Activated CD8-positive, alpha-beta T cell treated with anti-CD3 and anti-CD28 coated beads for 36 hours (primary cell): ENCODE results near the gene RETREG1. TPM values are rescaled to one million over a fixed set of nuclear protein-coding genes. Genes with fewer than 3 reads are reported as not detected.

Experiments
- ATAC-seq: fragments of 200-7000 bp; cut with Tn5 transposase; one replicate; pipeline ENCODE4 v1.10.0; 2021; ENCODE audit warnings: mild to moderate bottlenecking, moderate library complexity
- CTCF ChIA-PET: fragments of 350-600 bp; sonication (Branson Sonifier 250); formaldehyde crosslinking; loops from one replicate; lab custom pipeline; 2021; ENCODE audit warnings: antibody characterized with exemption; lab: Charles Lee
- POLR2A ChIA-PET: fragments of 350-600 bp; sonication (Branson Sonifier 250); formaldehyde crosslinking; loops from one replicate; lab custom pipeline; 2021; ENCODE audit warnings: antibody characterized with exemption; lab: Charles Lee
- DNase-seq: peaks from one replicate; pipeline ENCODE4 v3.0.0-alpha.2; 2020
- H3K27ac Mint-ChIP-seq: one replicate; pipeline ENCODE4 v1.8.0; 2021; ENCODE audit warnings: mild to moderate bottlenecking, mixed read lengths
- H3K27me3 Mint-ChIP-seq: one replicate; pipeline ENCODE4 v1.8.0; 2021; ENCODE audit warnings: mixed read lengths
- H3K36me3 Mint-ChIP-seq: one replicate; pipeline ENCODE4 v1.8.0; 2021; ENCODE audit warnings: low read depth, mixed read lengths
- H3K4me1 Mint-ChIP-seq: one replicate; pipeline ENCODE4 v1.8.0; 2021; ENCODE audit warnings: low read depth, mixed read lengths
- H3K4me3 Mint-ChIP-seq: one replicate; pipeline ENCODE4 v1.8.0; 2021; ENCODE audit warnings: mild to moderate bottlenecking, moderate library complexity, mixed read lengths
- H3K9me3 Mint-ChIP-seq: one replicate; pipeline ENCODE4 v1.8.0; 2021; ENCODE audit warnings: mixed read lengths
- intact Hi-C: fragments of 100-400 bp; cut with micrococcal nuclease; formaldehyde crosslinking; loops from one replicate; pipeline ENCODE4 v1.10.0; 2022
- total RNA-seq, 2 experiments: library from RNA; stranded (reverse); gene quantifications; one replicate each; pipeline ENCODE4 v1.2.3, GENCODE V29; 2021
- TF ChIP-seq, protein P1 (sequence below): fragments of 200-600 bp; IDR thresholded peaks from one replicate; pipeline ENCODE4 v1.8.0; 2022; ENCODE audit warnings: antibody characterized with exemption, mild to moderate bottlenecking

The RETREG1 gene
- total RNA-seq, 2 experiments from 2014 or later: 31.7 to 31.9 TPM

DNA sequence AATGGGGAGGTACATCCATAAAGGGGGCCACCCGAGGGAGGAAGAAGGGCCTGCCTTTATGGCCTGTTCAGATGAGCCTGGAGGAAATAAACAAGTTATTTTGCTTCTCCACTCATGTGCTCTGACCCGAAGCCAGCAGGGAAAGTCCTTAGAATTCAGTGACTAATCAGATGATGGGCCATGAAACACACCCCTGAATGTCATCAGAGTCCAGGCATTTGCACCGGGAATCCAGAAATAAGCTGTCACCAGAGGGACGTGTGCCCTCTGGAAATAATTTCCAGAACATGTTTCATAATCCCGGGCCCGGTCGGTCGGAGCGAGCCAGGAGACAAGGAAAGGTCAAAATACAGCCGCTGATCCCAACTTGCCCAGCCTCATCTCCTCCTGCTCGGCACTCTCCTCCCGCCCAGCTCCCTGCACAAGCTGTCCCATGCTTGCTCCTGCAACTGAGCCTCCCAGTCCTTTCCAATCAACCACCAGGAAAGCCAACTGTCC lies 77.6 kb downstream of the RETREG1 start:
- ATAC-seq (no peak), DNase-seq (no peak)
- Mint-ChIP-seq H3K27me3 (no peaks in the 10 kb centered on the region), H3K36me3 (peaks cover 9% of the 10 kb centered on the region), H3K9me3 (no peaks in the 10 kb centered on the region), H3K27ac (no peak overlapping the region), H3K4me3 (no peak overlapping the region), H3K4me1 (peaks cover 53% of the 10 kb centered on the region)
- intact Hi-C loops: no loop called here
- POLR2A ChIA-PET: no interaction called here
- TF ChIP-seq, protein P1, sequence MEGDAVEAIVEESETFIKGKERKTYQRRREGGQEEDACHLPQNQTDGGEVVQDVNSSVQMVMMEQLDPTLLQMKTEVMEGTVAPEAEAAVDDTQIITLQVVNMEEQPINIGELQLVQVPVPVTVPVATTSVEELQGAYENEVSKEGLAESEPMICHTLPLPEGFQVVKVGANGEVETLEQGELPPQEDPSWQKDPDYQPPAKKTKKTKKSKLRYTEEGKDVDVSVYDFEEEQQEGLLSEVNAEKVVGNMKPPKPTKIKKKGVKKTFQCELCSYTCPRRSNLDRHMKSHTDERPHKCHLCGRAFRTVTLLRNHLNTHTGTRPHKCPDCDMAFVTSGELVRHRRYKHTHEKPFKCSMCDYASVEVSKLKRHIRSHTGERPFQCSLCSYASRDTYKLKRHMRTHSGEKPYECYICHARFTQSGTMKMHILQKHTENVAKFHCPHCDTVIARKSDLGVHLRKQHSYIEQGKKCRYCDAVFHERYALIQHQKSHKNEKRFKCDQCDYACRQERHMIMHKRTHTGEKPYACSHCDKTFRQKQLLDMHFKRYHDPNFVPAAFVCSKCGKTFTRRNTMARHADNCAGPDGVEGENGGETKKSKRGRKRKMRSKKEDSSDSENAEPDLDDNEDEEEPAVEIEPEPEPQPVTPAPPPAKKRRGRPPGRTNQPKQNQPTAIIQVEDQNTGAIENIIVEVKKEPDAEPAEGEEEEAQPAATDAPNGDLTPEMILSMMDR: no peak
- CTCF ChIA-PET: interaction anchor here (0.6 to 3.5 kb wide), 2 partner anchors 11 to 254 kb away, joined by 3 to 22 read pairs; no protein-coding TSS in a partner anchor

DNA sequence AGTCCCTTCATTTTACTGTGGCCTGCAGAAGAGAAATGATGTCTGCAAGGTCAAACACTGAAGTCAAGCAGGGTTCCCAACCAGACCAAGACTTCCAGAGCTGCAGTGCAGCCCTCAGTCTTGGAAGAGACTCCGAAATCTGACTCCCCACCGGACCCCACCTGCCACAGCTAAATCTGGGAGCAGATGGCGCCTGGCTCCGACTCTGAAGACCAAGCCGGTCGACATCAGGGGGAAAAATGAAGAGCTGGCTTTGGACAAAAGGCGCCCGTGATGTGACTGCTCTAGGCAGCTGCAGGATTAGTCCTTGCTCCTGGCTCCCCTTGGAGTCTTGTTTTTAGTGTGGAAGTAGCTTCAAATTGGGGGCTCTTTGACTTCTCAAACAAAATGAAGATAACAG lies 78.8 kb downstream of the RETREG1 start:
- TF ChIP-seq, protein P1: no peak
- no peaks in the 10 kb centered on the region for H3K9me3 Mint-ChIP-seq
- DNase-seq (no peak), ATAC-seq (no peak)
- ChIA-PET CTCF (interaction anchor here (3.5 kb wide), 1 partner anchor 13 kb away, joined by 22 read pairs; no protein-coding TSS in a partner anchor), POLR2A (no interaction called here)
- intact Hi-C loops: no loop called here
- peaks cover 10% of the 10 kb centered on the region for H3K36me3 Mint-ChIP-seq
- no peaks in the 10 kb centered on the region for H3K27me3 Mint-ChIP-seq
- no peak overlapping the region for H3K27ac Mint-ChIP-seq
- H3K4me3 Mint-ChIP-seq: no peak overlapping the region
- peaks cover 56% of the 10 kb centered on the region for H3K4me1 Mint-ChIP-seq

DNA sequence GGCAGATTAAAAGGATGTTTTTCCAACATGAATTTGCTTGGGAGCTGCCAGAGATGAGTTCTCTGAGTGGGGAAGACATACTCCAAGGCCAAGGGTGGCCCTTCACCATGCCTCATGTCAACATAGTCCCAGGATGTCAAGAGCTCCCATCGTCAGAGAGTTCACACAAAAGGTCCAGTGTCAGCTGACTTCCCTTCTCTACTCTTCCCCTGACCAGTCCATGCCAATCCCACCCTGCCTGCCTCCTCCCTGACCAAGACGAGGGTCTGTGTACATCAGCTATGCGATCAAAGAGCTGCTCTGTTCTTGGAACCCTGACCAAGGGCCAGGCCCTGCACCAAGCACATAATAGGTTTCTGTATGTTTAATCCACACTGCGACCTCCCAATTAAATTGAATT lies 80.0 kb downstream of the RETREG1 start:
- ChIA-PET POLR2A (no interaction called here), CTCF (interaction anchor here (0.9 to 1.4 kb wide), 6 partner anchors 11 to 81 kb away, joined by 3 to 5 read pairs (median 3); no protein-coding TSS in a partner anchor)
- peaks cover 8% of the 10 kb centered on the region for H3K36me3 Mint-ChIP-seq
- peaks cover 45% of the 10 kb centered on the region for H3K4me1 Mint-ChIP-seq
- no peaks in the 10 kb centered on the region for H3K9me3 Mint-ChIP-seq
- intact Hi-C loops: no loop called here
- DNase-seq (no peak), ATAC-seq (no peak)
- TF ChIP-seq, protein P1: no peak
- no peaks in the 10 kb centered on the region for H3K27me3 Mint-ChIP-seq
- no peak overlapping the region for H3K4me3 Mint-ChIP-seq
- H3K27ac Mint-ChIP-seq: no peak overlapping the region

DNA sequence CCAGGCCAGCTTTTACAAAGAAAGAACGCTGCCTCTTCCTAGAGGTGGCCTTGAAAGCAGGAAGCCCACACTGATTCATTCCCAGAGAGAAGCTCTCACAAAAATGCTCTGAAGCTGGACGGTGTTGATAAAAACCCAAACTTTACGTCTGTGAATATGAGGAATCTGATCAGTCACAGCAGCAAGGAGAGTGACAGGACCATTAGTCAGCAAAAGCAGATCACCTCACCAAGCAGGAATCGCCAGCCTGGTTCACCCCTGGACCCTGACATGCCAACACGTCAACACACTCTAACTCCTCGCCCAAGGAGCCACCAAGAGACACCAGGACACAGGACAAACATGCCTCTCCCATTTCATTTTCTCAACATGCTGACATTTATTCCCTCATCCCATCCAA lies 80.6 kb downstream of the RETREG1 start:
- CTCF ChIA-PET: interaction anchor here (0.9 to 1.4 kb wide), 6 partner anchors 11 to 80 kb away, joined by 3 to 5 read pairs (median 3); no protein-coding TSS in a partner anchor
- Mint-ChIP-seq H3K36me3 (peaks cover 8% of the 10 kb centered on the region), H3K27ac (no peak overlapping the region), H3K9me3 (no peaks in the 10 kb centered on the region), H3K27me3 (no peaks in the 10 kb centered on the region), H3K4me1 (peaks cover 40% of the 10 kb centered on the region), H3K4me3 (no peak overlapping the region)
- ATAC-seq (no peak), DNase-seq (no peak)
- TF ChIP-seq, protein P1: no peak
- intact Hi-C loops: no loop called here
- POLR2A ChIA-PET: no interaction called here

DNA sequence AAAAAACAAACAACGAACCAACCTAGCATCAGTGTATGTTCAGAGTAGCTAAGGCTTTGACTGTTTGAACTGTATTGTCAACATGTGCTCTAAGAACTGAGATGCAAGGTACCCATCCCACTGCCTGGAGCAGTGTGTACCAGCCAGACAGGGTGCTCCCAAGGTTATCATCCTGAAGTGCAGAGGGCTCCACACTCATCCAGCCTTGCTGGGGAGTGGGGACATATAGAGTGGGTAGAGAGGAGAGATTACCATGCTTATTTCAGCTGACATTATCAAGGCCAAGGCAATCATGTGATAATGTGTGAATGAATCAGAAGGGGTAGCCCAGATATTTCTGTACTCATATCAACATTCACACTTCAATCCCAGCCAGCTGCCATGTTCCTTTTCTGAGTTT lies 82.5 kb downstream of the RETREG1 start:
- Mint-ChIP-seq H3K27me3 (no peaks in the 10 kb centered on the region), H3K27ac (no peak overlapping the region), H3K9me3 (no peaks in the 10 kb centered on the region), H3K4me1 (peaks cover 31% of the 10 kb centered on the region), H3K4me3 (no peak overlapping the region), H3K36me3 (peaks cover 8% of the 10 kb centered on the region)
- POLR2A ChIA-PET: interaction anchor here (0.7 kb wide), 1 partner anchor 141 kb away, joined by 3 read pairs; no protein-coding TSS in a partner anchor
- CTCF ChIA-PET: interaction anchor here (1.4 to 1.9 kb wide), 2 partner anchors 16 to 18 kb away, joined by 6 to 7 read pairs; no protein-coding TSS in a partner anchor
- TF ChIP-seq, protein P1: no peak
- DNase-seq (no peak), ATAC-seq (no peak)
- intact Hi-C loops: no loop called here
